Measurements from ENCODE around the gene SRM. TPM values are rescaled to one million over a fixed set of nuclear protein-coding genes. Genes with fewer than 3 reads are reported as not detected.
"Not testable (repeated sequence)": the region's sequence is repeated elsewhere in the genome, so short reads cannot be mapped to it uniquely, and the experiment has no call there.

SRM gene
- total RNA-seq, 1 experiment from 2014 or later: 70.7 TPM

- DNase-seq (ENCODE audit: low spot score): not testable (repeated sequence)
Observed at GRCh38 chr1:11019358-11019757, 40.5 kb downstream of the SRM start.

DNA sequence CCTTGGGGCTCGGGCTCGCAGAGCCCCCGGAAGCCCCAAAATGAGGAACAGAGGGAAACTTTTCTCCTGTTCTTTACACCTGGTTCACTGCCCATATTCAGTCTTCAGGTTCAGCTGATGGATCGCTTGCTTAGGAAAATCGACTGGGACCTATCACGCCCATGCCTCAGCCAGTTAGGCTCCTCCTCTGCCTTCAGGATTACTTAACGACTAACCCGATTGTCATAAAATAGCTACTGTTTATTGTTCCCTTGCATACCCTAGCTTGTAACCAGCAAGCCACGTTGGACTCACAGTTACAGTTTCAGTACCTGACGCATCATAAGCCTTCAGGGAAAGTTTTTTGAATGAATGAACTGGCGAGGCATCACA, 46.7 kb downstream of the SRM start:
- DNase-seq (ENCODE audit: low spot score): no peak

GRCh38 chr1:11012260-11013159, 47.3 kb downstream of the SRM start, which contains the start of gene TARDBP:
TSS of gene TARDBP (plus strand) at chr1:11012654. CDS start at chr1:11013728, 1,074 bp downstream.
- DNase-seq (ENCODE audit: low spot score): peak; percentile 94

Other genes with a start within 250 kb of the SRM start
- 55.7 and 59.7 TPM in 2 replicates for gene TARDBP, start 47.4 kb downstream of the SRM start, total RNA-seq (2014; rRNA removed; shearing (Covaris generic))
- 0.18 TPM in 1 of 2 replicates, not detected in the other for gene MASP2, start 12.8 kb downstream of the SRM start, total RNA-seq (2014; rRNA removed; shearing (Covaris generic))
- gene EXOSC10, start 39.9 kb upstream of the SRM start, total RNA-seq (2014; rRNA removed; shearing (Covaris generic)): 47.6 and 50.5 TPM in 2 replicates
- not detected in 2 replicates for gene ANGPTL7, start 129.3 kb upstream of the SRM start, total RNA-seq (2014; rRNA removed; shearing (Covaris generic))
- 38.0 and 42.5 TPM in 2 replicates for gene MTOR, start 202.5 kb upstream of the SRM start, total RNA-seq (2014; rRNA removed; shearing (Covaris generic))
- 15.9 and 18.1 TPM in 2 replicates for gene UBIAD1, start 213.2 kb upstream of the SRM start, total RNA-seq (2014; rRNA removed; shearing (Covaris generic))